ENCODE data around the gene RHBG. TPM values are rescaled to one million over a fixed set of nuclear protein-coding genes. Genes with fewer than 3 reads are reported as not detected.

The RHBG gene
- total and polyA plus RNA-seq, 11 donors, result 0.29 TPM; not detected in 10

DNA sequence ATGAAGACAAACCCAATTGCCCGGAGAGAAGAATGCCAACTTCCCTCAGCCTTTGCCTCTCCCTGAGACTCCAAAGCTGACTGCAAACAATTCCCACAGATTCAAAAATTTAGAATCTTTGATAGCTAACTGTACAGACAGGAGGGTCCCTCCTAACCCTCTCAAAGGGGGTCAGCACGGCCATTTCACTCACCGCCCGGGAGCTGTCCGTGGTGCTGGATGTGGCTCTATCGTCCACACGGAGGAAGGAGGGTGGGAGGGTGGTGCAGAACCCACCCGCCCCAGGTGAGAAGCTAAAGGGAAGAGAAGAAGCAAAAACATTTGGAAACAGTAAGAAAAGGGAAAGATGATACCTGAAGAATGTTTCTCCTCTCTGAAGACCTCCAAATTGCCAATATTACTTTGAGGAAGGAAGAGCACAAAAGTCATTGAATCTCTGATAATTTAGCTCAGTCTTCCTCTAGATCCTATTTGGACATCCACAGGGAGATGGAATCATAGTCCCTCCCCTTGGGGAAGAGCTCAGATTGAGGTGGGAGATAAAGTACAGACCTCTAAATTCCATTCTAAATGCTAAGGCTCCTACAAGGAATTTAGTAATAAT lies 45.6 kb downstream of the RHBG start:
- Histone ChIP-seq H3K9me3 (no peaks in the 10 kb centered on the region), H3K36me3 (no peaks in the 10 kb centered on the region), H3K27ac (no peak overlapping the region), H3K4me1 (peaks cover 0 to 1% (median 0%) of the 10 kb centered on the region in 12 donors), H3K4me3 (no peak overlapping the region), H3K27me3 (peaks cover 5 to 73% (median 54%) of the 10 kb centered on the region in 9 donors)
- TF ChIP-seq, protein P1, sequence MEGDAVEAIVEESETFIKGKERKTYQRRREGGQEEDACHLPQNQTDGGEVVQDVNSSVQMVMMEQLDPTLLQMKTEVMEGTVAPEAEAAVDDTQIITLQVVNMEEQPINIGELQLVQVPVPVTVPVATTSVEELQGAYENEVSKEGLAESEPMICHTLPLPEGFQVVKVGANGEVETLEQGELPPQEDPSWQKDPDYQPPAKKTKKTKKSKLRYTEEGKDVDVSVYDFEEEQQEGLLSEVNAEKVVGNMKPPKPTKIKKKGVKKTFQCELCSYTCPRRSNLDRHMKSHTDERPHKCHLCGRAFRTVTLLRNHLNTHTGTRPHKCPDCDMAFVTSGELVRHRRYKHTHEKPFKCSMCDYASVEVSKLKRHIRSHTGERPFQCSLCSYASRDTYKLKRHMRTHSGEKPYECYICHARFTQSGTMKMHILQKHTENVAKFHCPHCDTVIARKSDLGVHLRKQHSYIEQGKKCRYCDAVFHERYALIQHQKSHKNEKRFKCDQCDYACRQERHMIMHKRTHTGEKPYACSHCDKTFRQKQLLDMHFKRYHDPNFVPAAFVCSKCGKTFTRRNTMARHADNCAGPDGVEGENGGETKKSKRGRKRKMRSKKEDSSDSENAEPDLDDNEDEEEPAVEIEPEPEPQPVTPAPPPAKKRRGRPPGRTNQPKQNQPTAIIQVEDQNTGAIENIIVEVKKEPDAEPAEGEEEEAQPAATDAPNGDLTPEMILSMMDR (IDR thresholded peaks at IDR 0.05), result no peak
- no peak for TF ChIP-seq POLR2A (IDR thresholded peaks at IDR 0.05)
- ATAC-seq, result no peak
- no peak for DNase-seq
- 18 to 25% (median 20%) methylated on average over 8 of the region's 8 CpGs for WGBS, 4 donors
- intact Hi-C loops (cut with DNase I), result no loop called here

DNA sequence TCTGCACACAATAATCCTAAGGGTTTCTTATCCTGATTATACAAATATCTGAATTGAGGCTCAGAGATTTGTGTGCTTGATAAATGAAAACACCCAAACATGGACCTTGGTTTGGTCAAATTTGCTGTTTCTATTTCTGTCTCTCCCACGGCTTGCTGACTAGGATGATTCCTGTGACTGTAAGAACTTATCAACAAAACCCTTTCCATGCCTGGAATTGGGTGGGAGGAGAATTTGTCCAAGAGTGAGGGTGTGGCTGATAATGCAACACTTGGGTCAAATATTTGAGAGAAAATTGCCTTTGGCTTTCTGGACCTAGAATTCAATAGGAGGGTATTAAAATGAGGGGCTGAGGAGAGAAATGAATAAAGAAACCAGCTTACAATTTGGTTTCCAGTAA lies 48.0 kb downstream of the RHBG start:
- no peak for TF ChIP-seq POLR2A (IDR thresholded peaks at IDR 0.05)
- TF ChIP-seq, protein P1 (IDR thresholded peaks at IDR 0.05), result no peak
- Histone ChIP-seq H3K4me3 (no peak overlapping the region), H3K9me3 (no peaks in the 10 kb centered on the region), H3K27ac (no peak overlapping the region), H3K36me3 (no peaks in the 10 kb centered on the region), H3K4me1 (peaks cover 4 to 26% (median 19%) of the 10 kb centered on the region in 12 donors), H3K27me3 (peaks cover 29 to 90% (median 71%) of the 10 kb centered on the region in 9 donors)
- WGBS, 4 donors, result 36 to 52% (median 37%) methylated on average over 1 of the region's 1 CpG
- intact Hi-C loops (cut with DNase I), result no loop called here
- no peak for ATAC-seq
- DNase-seq, result no peak

DNA sequence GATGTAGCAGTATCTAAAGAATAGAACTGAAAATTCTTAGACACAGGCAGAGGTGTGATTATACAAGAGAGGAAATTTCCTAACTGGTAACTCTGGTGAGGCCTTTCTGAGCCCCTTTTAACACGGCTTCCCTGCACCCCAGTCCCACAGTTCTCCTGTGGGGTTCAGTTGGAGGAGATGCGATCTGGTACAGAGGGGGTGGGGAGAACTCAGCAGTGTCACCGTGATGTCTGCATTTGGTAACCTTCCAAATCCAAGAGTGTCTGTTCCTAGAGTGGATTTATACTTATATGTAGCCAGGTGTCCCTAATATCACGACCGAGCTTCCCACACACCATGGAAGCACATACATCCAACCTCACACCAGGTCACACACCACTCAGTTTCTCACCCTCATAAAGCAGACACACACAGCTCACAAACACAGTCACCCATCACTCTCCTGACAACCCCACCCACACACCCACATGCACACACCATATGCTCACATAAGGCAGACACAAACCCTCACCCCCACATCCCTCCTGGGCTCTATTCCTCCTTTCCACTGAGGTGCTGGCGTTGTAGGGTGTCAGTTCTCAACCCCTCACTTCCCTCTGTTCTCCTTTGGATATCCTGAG lies 48.5 kb downstream of the RHBG start:
- 80 to 87% (median 82%) methylated on average over 6 of the region's 6 CpGs for WGBS, 4 donors
- Histone ChIP-seq H3K36me3 (no peaks in the 10 kb centered on the region), H3K9me3 (no peaks in the 10 kb centered on the region), H3K27me3 (peaks cover 30 to 95% (median 77%) of the 10 kb centered on the region in 9 donors), H3K4me1 (peaks cover 4 to 29% (median 21%) of the 10 kb centered on the region in 12 donors), H3K27ac (no peak overlapping the region), H3K4me3 (no peak overlapping the region)
- intact Hi-C loops (cut with DNase I), result no loop called here
- ATAC-seq (no peak), DNase-seq (no peak)
- TF ChIP-seq, protein P1 (IDR thresholded peaks at IDR 0.05), result no peak
- no peak for TF ChIP-seq POLR2A (IDR thresholded peaks at IDR 0.05)

DNA sequence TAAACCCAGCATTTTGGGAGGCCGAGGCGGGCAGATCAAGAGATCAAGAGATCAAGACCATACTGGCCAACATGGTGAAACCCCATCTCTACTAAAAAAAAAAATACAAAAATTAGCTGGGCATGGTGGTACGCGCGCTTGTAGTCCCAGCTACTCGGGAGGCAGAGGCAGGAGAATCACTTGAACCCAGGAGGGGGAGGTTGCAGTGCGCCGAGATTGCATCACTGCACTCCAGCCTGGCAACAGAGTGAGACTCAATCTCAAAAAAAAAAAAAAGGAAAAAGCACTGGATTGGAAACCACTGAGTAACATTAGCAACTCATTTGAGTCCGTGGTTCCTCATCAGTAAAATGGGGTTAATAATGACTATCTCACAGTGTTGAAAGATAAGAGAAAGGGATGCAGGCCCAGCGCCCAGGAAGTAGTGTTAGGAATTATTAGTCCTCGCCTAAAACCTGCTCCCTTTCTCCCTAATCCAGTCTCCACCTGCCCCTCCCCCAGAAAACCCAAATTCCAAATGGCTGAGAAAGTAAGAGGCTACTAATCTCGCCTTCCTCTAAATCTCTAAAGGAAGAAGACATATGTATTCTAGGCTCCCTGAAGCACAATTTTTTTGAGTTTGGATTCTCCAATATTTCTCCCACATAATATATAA lies 49.5 kb downstream of the RHBG start:
- no peak for DNase-seq
- Histone ChIP-seq H3K4me3 (no peak overlapping the region), H3K36me3 (no peaks in the 10 kb centered on the region), H3K27me3 (peaks cover 30 to 99% (median 78%) of the 10 kb centered on the region in 9 donors), H3K9me3 (no peaks in the 10 kb centered on the region), H3K27ac (no peak overlapping the region), H3K4me1 (peaks cover 4 to 30% (median 21%) of the 10 kb centered on the region in 12 donors)
- TF ChIP-seq, protein P1 (IDR thresholded peaks at IDR 0.05), result no peak
- TF ChIP-seq POLR2A (IDR thresholded peaks at IDR 0.05), result no peak
- no peak for ATAC-seq
- WGBS, 4 donors, result 86 to 89% (median 87%) methylated on average over 12 of the region's 12 CpGs
- intact Hi-C loops (cut with DNase I), result no loop called here
